Testis (tissue), 2 donors: ENCODE data around the gene SRGAP1.

Source experiments
- CTCF ChIP-seq, 3 experiments: fragments of 450-650 bp in 2 of 3; fragments of 200-600 bp in 1 of 3; sonication (generic) in 1 of 3; IDR thresholded peaks; one replicate each; pipeline ENCODE4 v1.5.1; 2016 to 2019; ENCODE audit warnings: antibody characterized with exemption in 3 of 3, mild to moderate bottlenecking in 2 of 3, moderate library complexity in 1 of 3
- POLR2A ChIP-seq: fragments of 450-650 bp; IDR thresholded peaks from one replicate; pipeline ENCODE4 v1.6.1; 2017; ENCODE audit warnings: antibody characterized with exemption, mild to moderate bottlenecking, moderate library complexity

GRCh38 chr12:64082866-64083268 is 238.4 kb downstream of the SRGAP1 start:
- TF ChIP-seq CTCF (IDR thresholded peaks at IDR 0.05) = no peak
- no peak for TF ChIP-seq POLR2A
